Dendritic cell treated with granulocyte-macrophage colony-stimulating factor and Interleukin-4, amounts not matched to agents 40 ng/mL and 50 ng/mL, for 4 days (primary cell): ENCODE measurements around the gene CERS4.
"Not testable (repeated sequence)": the region's sequence is repeated elsewhere in the genome, so short reads cannot be mapped to it uniquely, and the experiment has no call there.

Experiments used
- H3K27ac Mint-ChIP-seq: one replicate; pipeline ENCODE4 v1.8.0; 2022; ENCODE audit warnings: mild to moderate bottlenecking, mixed read lengths
- H3K27me3 Mint-ChIP-seq: one replicate; pipeline ENCODE4 v1.8.0; 2022; ENCODE audit warnings: mild to moderate bottlenecking, mixed read lengths
- H3K36me3 Mint-ChIP-seq: one replicate; pipeline ENCODE4 v1.8.0; 2022; ENCODE audit warnings: low read depth, mixed read lengths
- H3K4me1 Mint-ChIP-seq: one replicate; pipeline ENCODE4 v1.8.0; 2022; ENCODE audit warnings: low read depth, mixed read lengths
- H3K4me3 Mint-ChIP-seq: one replicate; pipeline ENCODE4 v1.8.0; 2022; ENCODE audit warnings: mild to moderate bottlenecking, moderate library complexity, mixed read lengths
- H3K9me3 Mint-ChIP-seq: one replicate; pipeline ENCODE4 v1.8.0; 2022; ENCODE audit warnings: mixed read lengths
- intact Hi-C: fragments of 100-400 bp; cut with micrococcal nuclease; formaldehyde crosslinking; loops from one replicate; pipeline ENCODE4 v1.15.0; 2022

CERS4 gene

GRCh38 chr19:8216357-8216756 is 7.2 kb downstream of the CERS4 start:
- Mint-ChIP-seq H3K4me1 (peaks cover 11% of the 10 kb centered on the region), H3K9me3 (no peaks in the 10 kb centered on the region), H3K27ac (no peak overlapping the region), H3K4me3 (no peak overlapping the region), H3K27me3 (peaks cover 46% of the 10 kb centered on the region), H3K36me3 (no peaks in the 10 kb centered on the region)
- intact Hi-C loops, result no loop called here

GRCh38 chr19:8218127-8218526 is 9.0 kb downstream of the CERS4 start:
- H3K4me1 Mint-ChIP-seq, result peaks cover 11% of the 10 kb centered on the region
- H3K36me3 Mint-ChIP-seq, H3K9me3 Mint-ChIP-seq, intact Hi-C loops, H3K27ac Mint-ChIP-seq, H3K4me3 Mint-ChIP-seq: not testable (repeated sequence)
- peaks cover 38% of the 10 kb centered on the region for H3K27me3 Mint-ChIP-seq

GRCh38 chr19:8220481-8220880 is 11.3 kb downstream of the CERS4 start:
- intact Hi-C loops, result no loop called here
- H3K4me3 Mint-ChIP-seq, result no peak overlapping the region
- H3K4me1 Mint-ChIP-seq, result no peaks in the 10 kb centered on the region
- H3K9me3 Mint-ChIP-seq, result no peaks in the 10 kb centered on the region
- no peak overlapping the region for H3K27ac Mint-ChIP-seq
- peaks cover 48% of the 10 kb centered on the region for H3K27me3 Mint-ChIP-seq
- no peaks in the 10 kb centered on the region for H3K36me3 Mint-ChIP-seq

GRCh38 chr19:8221161-8221560 is 12.0 kb downstream of the CERS4 start:
- intact Hi-C loops, result no loop called here
- Mint-ChIP-seq H3K27ac (no peak overlapping the region), H3K9me3 (no peaks in the 10 kb centered on the region), H3K4me1 (no peaks in the 10 kb centered on the region), H3K27me3 (peaks cover 48% of the 10 kb centered on the region), H3K4me3 (no peak overlapping the region), H3K36me3 (no peaks in the 10 kb centered on the region)

DNA sequence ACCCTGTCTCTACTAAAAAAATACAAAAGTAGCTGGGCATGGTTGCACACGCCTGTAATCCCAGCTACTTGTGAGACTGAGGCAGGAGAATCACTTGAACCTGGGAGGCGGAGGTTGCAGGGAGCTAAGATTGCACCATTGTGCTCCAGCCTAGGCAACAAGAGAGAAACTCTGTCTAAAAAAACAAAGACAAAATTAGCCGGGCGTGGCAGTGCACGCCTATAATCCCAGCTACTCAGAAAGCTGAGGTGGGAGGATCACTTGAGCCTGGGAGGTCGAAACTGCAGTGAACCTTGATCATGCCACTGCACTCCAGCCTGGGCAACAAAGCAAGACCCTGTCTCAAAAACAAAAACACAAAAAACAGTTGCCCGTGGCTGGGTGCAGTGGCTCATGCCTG is 14.3 kb downstream of the CERS4 start:
- H3K4me3 Mint-ChIP-seq, H3K4me1 Mint-ChIP-seq, H3K9me3 Mint-ChIP-seq, H3K36me3 Mint-ChIP-seq, intact Hi-C loops, H3K27ac Mint-ChIP-seq: not testable (repeated sequence)
- peaks cover 41% of the 10 kb centered on the region for H3K27me3 Mint-ChIP-seq

DNA sequence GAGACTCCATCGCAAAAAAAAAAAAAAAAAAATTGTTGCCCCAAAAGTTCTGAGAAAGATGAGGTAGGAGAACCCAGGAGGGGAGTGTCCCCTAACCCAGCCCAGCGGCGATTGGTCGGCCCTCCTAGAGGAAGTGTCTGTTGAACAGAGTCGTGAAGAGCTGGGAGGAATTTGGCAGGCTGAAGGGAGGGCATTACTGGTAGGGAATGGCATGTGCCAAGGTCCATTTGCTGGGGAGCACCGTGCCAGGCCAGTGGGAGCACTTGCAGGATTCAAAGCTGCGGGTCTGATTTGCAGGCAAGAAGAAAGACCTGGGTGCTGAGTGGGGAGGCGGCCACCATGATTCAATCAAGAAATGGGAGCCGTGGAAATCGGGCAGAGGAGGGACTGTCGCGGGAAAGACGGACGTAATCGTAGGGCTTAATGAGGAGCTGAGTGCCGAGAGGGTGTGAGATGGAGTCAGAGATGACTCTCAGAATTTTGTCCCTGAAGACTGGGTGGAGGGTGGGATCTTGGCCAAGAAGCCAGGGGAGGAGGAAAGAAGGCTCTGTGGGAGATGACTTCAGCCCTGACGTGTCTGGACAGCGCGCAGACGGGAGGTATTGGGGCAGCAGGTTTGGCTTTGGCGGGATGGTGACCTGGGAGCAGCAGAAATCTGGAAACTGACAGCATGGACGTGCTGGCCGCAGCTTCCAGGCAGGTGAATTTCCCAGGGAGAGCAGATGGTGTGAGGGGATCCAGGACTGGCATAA is 15.4 kb downstream of the CERS4 start:
- no peak overlapping the region for H3K4me3 Mint-ChIP-seq
- H3K4me1 Mint-ChIP-seq, result peaks cover 8% of the 10 kb centered on the region
- no peaks in the 10 kb centered on the region for H3K36me3 Mint-ChIP-seq
- intact Hi-C loops, result no loop called here
- no peak overlapping the region for H3K27ac Mint-ChIP-seq
- H3K27me3 Mint-ChIP-seq, result peaks cover 40% of the 10 kb centered on the region
- no peaks in the 10 kb centered on the region for H3K9me3 Mint-ChIP-seq

- no peak overlapping the region for H3K27ac Mint-ChIP-seq
These were observed 22.0 kb downstream of the CERS4 start for GRCh38 chr19:8231073-8231604.

GRCh38 chr19:8233370-8233769 is 24.2 kb downstream of the CERS4 start:
- H3K4me3 Mint-ChIP-seq, result no peak overlapping the region
- intact Hi-C loops, result no loop called here
- no peak overlapping the region for H3K27ac Mint-ChIP-seq
- H3K36me3 Mint-ChIP-seq, result no peaks in the 10 kb centered on the region
- H3K27me3 Mint-ChIP-seq, result peaks cover 30% of the 10 kb centered on the region
- H3K4me1 Mint-ChIP-seq, result peaks cover 6% of the 10 kb centered on the region
- H3K9me3 Mint-ChIP-seq, result peaks cover 10% of the 10 kb centered on the region

More at GRCh38 chr19:8231073-8231604, 22.0 kb downstream of the CERS4 start:
- Mint-ChIP-seq H3K4me1 (peaks cover 8% of the 10 kb centered on the region), H3K9me3 (peaks cover 10% of the 10 kb centered on the region), H3K27me3 (peaks cover 26% of the 10 kb centered on the region), H3K36me3 (no peaks in the 10 kb centered on the region), H3K4me3 (no peak overlapping the region)
- intact Hi-C loops, result no loop called here

DNA sequence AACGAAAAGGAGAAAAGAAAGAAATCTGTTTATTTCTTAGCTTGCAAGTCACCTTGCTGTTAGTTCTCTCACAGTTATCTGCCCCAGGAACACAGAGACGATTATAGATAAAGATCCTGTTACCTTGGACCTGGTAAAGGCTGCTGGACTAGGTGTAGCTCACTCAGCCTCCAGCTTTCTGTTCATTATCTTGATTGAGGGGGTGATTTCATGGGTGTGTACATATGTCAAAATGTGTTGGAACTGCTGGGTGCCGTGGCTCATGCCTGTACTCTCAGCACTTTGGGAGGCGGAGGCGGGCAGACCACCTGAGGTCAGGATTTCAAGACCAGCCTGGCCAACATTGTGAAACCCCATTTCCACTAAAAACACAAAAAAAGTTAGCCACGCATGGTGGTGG is 27.9 kb downstream of the CERS4 start:
- Mint-ChIP-seq H3K27ac (no peak overlapping the region), H3K9me3 (peaks cover under 1% of the 10 kb centered on the region), H3K4me3 (no peak overlapping the region), H3K4me1 (peaks cover 33% of the 10 kb centered on the region), H3K27me3 (peaks cover 41% of the 10 kb centered on the region), H3K36me3 (no peaks in the 10 kb centered on the region)
- intact Hi-C loops, result no loop called here

- no peaks in the 10 kb centered on the region for H3K36me3 Mint-ChIP-seq
- H3K4me3 Mint-ChIP-seq, result no peak overlapping the region
- H3K27ac Mint-ChIP-seq, result peak overlapping the region; percentile 21
- H3K4me1 Mint-ChIP-seq, result peaks cover 40% of the 10 kb centered on the region
- H3K27me3 Mint-ChIP-seq, result peaks cover 40% of the 10 kb centered on the region
- peaks cover 12% of the 10 kb centered on the region for H3K9me3 Mint-ChIP-seq
- intact Hi-C loops, result no loop called here
These were observed 29.1 kb downstream of the CERS4 start for GRCh38 chr19:8238251-8238650.

DNA sequence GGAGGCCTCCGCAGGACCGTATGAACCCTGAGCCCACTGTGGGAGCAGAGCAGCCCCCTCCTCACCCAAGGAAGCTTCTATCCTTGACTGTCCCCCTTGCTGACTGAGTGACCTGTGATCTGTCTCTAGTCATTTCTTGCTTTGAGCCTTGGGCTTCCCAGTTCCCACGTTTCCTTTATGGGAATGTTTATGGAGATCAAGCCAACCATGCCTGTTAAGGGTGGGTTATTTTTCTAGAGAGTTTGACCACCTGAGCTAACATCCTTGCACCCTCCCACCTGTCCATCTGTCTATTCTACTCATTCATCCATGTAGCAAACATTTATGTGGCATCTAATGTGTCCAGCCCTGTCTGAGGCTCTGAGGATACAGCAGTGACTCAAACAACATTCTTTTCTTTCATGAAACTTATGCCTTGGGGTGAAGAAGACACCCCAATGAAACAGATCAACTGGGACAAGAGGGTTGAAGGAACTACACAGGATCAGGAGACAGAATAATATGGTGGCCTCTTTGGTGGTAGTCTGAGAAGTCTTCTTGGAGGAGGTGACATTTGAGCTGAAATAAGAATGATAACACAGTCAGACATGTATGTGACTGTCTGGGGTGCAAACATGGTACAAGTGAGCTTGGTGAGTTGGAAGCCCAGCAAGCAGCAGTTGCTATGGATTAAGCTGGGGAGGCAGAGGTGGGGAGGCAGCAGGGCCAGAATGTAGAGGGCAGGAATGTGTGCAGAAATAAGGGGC is 30.5 kb downstream of the CERS4 start:
- Mint-ChIP-seq H3K27me3 (peaks cover 46% of the 10 kb centered on the region), H3K9me3 (peaks cover 20% of the 10 kb centered on the region), H3K36me3 (no peaks in the 10 kb centered on the region), H3K4me1 (peaks cover 52% of the 10 kb centered on the region), H3K27ac (peak overlapping the region; percentile 10), H3K4me3 (no peak overlapping the region)
- intact Hi-C loops, result no loop called here

DNA sequence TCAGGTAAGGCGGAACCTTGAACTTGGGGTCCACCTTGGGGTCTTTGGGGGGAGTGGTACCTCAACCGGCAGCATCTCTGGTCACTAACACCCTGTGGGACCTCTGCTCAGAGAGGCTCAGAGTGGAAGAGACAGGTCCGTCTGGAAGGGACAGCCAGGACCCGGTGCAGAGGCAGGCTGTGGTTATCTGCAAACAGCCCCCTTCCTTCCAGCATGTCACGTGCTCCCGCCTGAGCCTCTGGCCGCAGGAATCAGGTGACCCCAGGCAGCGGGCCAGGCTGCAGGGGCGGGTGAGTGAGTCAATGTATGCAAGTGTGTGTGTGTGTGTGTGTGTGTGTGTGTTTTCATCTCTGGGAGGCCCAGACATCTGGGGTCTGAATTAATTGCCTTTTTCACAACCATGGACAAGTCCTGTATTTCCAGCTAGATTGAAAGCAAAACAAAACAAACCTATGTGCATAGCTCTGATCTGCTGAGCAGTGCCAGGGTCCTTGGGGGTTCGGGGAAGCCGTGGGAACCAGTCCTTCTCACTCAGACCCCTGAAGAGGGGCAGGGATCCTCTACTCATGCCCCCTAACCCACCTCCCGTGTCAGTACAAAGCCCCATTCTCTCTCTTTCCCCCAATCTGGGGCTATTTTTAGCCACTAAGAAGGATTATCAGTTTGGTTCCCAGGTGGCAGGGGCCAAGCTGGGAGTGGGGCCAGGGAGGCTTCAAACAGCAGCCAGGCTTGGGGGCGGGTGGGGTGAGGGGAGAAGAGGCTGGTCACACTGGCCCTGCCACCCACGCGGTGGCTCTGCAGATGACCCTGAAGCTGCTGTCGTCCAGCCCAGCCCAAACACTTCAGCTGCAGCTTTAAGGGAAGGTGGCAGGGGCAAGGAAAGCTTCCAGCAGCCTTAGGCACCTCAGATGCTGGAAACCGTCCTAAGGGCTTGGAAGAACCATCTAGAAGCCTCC is 31.4 kb downstream of the CERS4 start:
- H3K4me3 Mint-ChIP-seq, result peak overlapping the region; percentile 42
- no peaks in the 10 kb centered on the region for H3K36me3 Mint-ChIP-seq
- intact Hi-C loops, result no loop called here
- peaks cover 20% of the 10 kb centered on the region for H3K9me3 Mint-ChIP-seq
- H3K27me3 Mint-ChIP-seq, result peaks cover 46% of the 10 kb centered on the region
- H3K4me1 Mint-ChIP-seq, result peaks cover 52% of the 10 kb centered on the region
- H3K27ac Mint-ChIP-seq, result peak overlapping the region; percentile 10

DNA sequence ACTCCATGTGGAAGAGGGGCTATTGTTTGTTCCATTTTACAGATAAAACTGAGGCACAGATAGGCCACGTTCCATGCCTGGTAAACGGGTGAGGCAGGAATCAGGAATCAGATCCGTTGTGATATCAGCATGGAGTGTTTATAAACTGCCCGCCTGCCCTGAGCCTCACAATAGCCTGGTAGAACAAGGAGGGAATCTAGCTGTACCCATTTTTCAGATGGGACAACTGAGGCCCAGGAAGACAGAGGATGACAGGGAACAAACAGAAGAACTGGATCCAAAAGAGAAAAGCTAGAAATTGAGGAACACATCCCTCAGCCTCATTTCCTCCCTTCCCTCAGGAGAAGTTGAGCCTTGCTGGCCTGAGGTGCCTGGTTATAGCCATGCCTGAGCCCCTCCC is 32.5 kb downstream of the CERS4 start:
- intact Hi-C loops, result no loop called here
- H3K27me3 Mint-ChIP-seq, result peaks cover 47% of the 10 kb centered on the region
- H3K4me1 Mint-ChIP-seq, result peaks cover 52% of the 10 kb centered on the region
- no peaks in the 10 kb centered on the region for H3K36me3 Mint-ChIP-seq
- H3K27ac Mint-ChIP-seq, result peak overlapping the region; percentile 51
- peaks cover 20% of the 10 kb centered on the region for H3K9me3 Mint-ChIP-seq
- no peak overlapping the region for H3K4me3 Mint-ChIP-seq
